Gastroesophageal sphincter (tissue), 4 donors: Measurements from ENCODE around the gene IPO9. TPM values are rescaled to one million over a fixed set of nuclear protein-coding genes. Genes with fewer than 3 reads are reported as not detected.

Experiments used
- ATAC-seq: fragments of 150-250 bp; one replicate; pipeline ENCODE4 v1.9.1; 2016; ENCODE audit warnings: mild to moderate bottlenecking, moderate library complexity
- H3K27ac ChIP-seq, 4 donors: fragments of 200-600 bp; sonication (generic) in 3 of 4; 1 replicate in 3 of 4; 2 replicates in 1 of 4; pipeline ENCODE4 v1.5.1; 2016 to 2019
- H3K27me3 ChIP-seq: fragments of 200-600 bp; sonication (generic); one replicate; pipeline ENCODE4 v1.5.1; 2019
- H3K36me3 ChIP-seq, 2 donors: fragments of 200-600 bp; sonication (generic); one replicate each; pipeline ENCODE4 v1.5.1; 2019; ENCODE audit warnings: control low read depth in 1 of 2
- H3K4me1 ChIP-seq, 3 donors: fragments of 200-600 bp; sonication (generic); 1 replicate in 2 of 3; 2 replicates in 1 of 3; pipeline ENCODE4 v1.5.1; 2016 to 2019; ENCODE audit warnings: control low read depth in 2 of 3
- H3K4me3 ChIP-seq, 2 donors: fragments of 200-600 bp; sonication (generic); one replicate each; pipeline ENCODE4 v1.5.1; 2019; ENCODE audit warnings: mild to moderate bottlenecking in 1 of 2, moderate library complexity in 1 of 2
- H3K9me3 ChIP-seq, 3 donors: fragments of 200-600 bp; sonication (generic); one replicate each; pipeline ENCODE4 v1.5.1; 2017 to 2019; ENCODE audit warnings: control low read depth in 2 of 3
- EP300 ChIP-seq: sonication (generic); formaldehyde crosslinking; IDR thresholded peaks from one replicate; pipeline ENCODE4 v1.6.1; 2017; ENCODE audit warnings: antibody characterized with exemption, mild to moderate bottlenecking
- POLR2A ChIP-seq, 2 donors: fragments of 450-650 bp; IDR thresholded peaks; one replicate each; pipeline ENCODE4 v1.6.1; 2017; ENCODE audit warnings: antibody characterized with exemption in 2 of 2, mild to moderate bottlenecking in 2 of 2, moderate library complexity in 1 of 2
- POLR2AphosphoS5 ChIP-seq: sonication (generic); formaldehyde crosslinking; IDR thresholded peaks from one replicate; pipeline ENCODE4 v1.6.1; 2017; ENCODE audit warnings: antibody characterized with exemption
- WGBS, 2 donors: methylation state at CpG; one replicate each; pipeline ENCODE4 v1.1.5; 2018; ENCODE audit warnings: low coverage in 1 of 2; 5-methylcytosine and 5-hydroxymethylcytosine counted together
- total RNA-seq, 4 donors: library from RNA; depleted of rRNA; stranded (reverse); fragments of >200 nt; gene quantifications; one replicate each; pipeline ENCODE4 v1.1.0, GENCODE V29; 2016
- TF ChIP-seq, protein P1 (sequence below), 4 experiments: fragments of 200-600 bp in 2 of 4; fragments of 450-650 bp in 2 of 4; sonication (generic) in 1 of 4; IDR thresholded peaks; one replicate each; pipeline ENCODE4 v1.5.1; 2017 to 2019; ENCODE audit warnings: antibody characterized with exemption in 4 of 4, mild to moderate bottlenecking in 2 of 4, moderate library complexity in 2 of 4

Gene IPO9
- total RNA-seq, 4 donors from 2014 or later = 21.6 to 30.7 (median 26.5) TPM

DNA sequence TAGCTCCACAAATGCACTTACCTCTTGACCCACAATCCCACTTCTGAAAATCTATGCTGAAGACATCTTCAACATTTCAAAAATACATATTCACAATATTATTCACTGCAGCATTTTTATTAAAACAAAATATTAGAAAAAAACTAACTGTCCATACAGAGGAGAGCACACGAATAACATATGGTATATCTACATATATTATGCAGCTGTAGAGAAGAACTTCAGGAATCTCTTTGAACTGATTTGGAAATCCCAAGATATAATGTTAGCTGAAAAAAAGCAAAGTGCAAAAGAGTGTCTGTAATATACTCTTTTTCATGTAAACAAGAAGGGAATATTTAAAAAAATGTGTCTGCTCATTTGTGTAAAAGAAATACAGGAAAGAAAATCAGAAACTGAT lies 11.5 kb downstream of the IPO9 start:
- Histone ChIP-seq H3K27me3 (no peaks in the 10 kb centered on the region), H3K9me3 (no peaks in the 10 kb centered on the region), H3K4me1 (peaks cover 0 to 9% (median 0%) of the 10 kb centered on the region in 3 donors), H3K4me3 (no peak overlapping the region), H3K36me3 (peaks cover 0 to 8% of the 10 kb centered on the region in 2 donors), H3K27ac (no peak overlapping the region)
- WGBS, 2 donors = 88 to 91% methylated on average over 1 of the region's 1 CpG
- TF ChIP-seq EP300 (no peak), POLR2A (IDR thresholded peaks at IDR 0.05) (no peak), POLR2AphosphoS5 (no peak)
- TF ChIP-seq, protein P1, sequence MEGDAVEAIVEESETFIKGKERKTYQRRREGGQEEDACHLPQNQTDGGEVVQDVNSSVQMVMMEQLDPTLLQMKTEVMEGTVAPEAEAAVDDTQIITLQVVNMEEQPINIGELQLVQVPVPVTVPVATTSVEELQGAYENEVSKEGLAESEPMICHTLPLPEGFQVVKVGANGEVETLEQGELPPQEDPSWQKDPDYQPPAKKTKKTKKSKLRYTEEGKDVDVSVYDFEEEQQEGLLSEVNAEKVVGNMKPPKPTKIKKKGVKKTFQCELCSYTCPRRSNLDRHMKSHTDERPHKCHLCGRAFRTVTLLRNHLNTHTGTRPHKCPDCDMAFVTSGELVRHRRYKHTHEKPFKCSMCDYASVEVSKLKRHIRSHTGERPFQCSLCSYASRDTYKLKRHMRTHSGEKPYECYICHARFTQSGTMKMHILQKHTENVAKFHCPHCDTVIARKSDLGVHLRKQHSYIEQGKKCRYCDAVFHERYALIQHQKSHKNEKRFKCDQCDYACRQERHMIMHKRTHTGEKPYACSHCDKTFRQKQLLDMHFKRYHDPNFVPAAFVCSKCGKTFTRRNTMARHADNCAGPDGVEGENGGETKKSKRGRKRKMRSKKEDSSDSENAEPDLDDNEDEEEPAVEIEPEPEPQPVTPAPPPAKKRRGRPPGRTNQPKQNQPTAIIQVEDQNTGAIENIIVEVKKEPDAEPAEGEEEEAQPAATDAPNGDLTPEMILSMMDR (IDR thresholded peaks at IDR 0.05) = no peak
- ATAC-seq = no peak

GRCh38 chr1:201841265-201841912 lies 12.4 kb downstream of the IPO9 start:
- WGBS, 2 donors = 91 to 93% methylated on average over 2 of the region's 2 CpGs
- ATAC-seq = no peak

DNA sequence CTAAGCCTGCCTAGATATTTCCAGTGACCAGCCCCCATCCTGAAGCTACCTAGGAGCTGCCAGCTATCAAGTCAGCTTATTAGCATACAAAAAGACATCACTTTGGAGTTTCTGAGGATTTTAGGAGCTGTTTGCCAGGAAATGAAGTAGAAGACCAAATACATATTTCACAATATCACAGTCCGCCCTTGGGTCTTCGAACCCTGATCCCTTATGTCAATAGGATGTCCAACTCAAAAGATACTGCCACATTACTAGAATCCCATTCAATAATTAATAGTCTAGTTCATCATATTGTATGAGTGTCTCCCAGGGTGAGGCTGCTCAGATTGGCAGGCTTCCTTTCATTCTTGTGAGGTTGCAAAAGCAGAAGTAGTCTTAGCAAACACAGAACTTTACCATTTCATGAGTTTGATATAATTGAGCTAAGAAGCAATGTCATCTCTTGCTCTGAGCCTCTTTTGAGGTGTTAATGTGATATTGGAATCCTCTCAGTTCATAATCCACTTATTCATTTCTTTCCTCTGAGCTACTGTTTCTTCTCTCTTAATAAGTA lies 13.6 kb downstream of the IPO9 start:
- Histone ChIP-seq H3K4me3 (no peak overlapping the region), H3K27ac (no peak overlapping the region), H3K36me3 (peaks cover 0 to 7% of the 10 kb centered on the region in 2 donors), H3K27me3 (no peaks in the 10 kb centered on the region), H3K9me3 (no peaks in the 10 kb centered on the region), H3K4me1 (peaks cover 0 to 14% (median 0%) of the 10 kb centered on the region in 3 donors)
- no peak for TF ChIP-seq POLR2A (IDR thresholded peaks at IDR 0.05)
- TF ChIP-seq EP300 = no peak
- TF ChIP-seq POLR2AphosphoS5 = no peak
- no peak for ATAC-seq
- 94 to 100% methylated on average over 2 of the region's 2 CpGs for WGBS, 2 donors

More at GRCh38 chr1:201841265-201841912, 12.4 kb downstream of the IPO9 start:
- Histone ChIP-seq H3K27me3 (no peaks in the 10 kb centered on the region), H3K4me1 (peaks cover 0 to 7% (median 0%) of the 10 kb centered on the region in 3 donors), H3K9me3 (no peaks in the 10 kb centered on the region), H3K36me3 (peaks cover 0 to 4% of the 10 kb centered on the region in 2 donors), H3K4me3 (no peak overlapping the region), H3K27ac (no peak overlapping the region)
- TF ChIP-seq, protein P1 (IDR thresholded peaks at IDR 0.05) = no peak
- TF ChIP-seq POLR2A (IDR thresholded peaks at IDR 0.05) (no peak), EP300 (no peak), POLR2AphosphoS5 (no peak)

- Histone ChIP-seq H3K36me3 (peaks cover 0 to 23% of the 10 kb centered on the region in 2 donors), H3K9me3 (no peaks in the 10 kb centered on the region), H3K4me1 (peaks cover 2 to 24% (median 8%) of the 10 kb centered on the region in 3 donors), H3K27me3 (no peaks in the 10 kb centered on the region), H3K4me3 (no peak overlapping the region), H3K27ac (no peak overlapping the region)
- TF ChIP-seq, protein P1 (IDR thresholded peaks at IDR 0.05) = no peak
- TF ChIP-seq POLR2AphosphoS5 = no peak
- no peak for TF ChIP-seq EP300
- no peak for TF ChIP-seq POLR2A (IDR thresholded peaks at IDR 0.05)
- WGBS, 2 donors = 40 to 47% methylated on average over 1 to 2 of the region's 2 CpGs
- no peak for ATAC-seq
Observed at GRCh38 chr1:201845331-201846083, 16.6 kb downstream of the IPO9 start.

- H3K36me3 ChIP-seq = peaks cover 0 to 39% of the 10 kb centered on the region in 2 donors
- no peaks in the 10 kb centered on the region for H3K27me3 ChIP-seq
- TF ChIP-seq POLR2A (IDR thresholded peaks at IDR 0.05) = no peak
- TF ChIP-seq, protein P1 (IDR thresholded peaks at IDR 0.05) = no peak
- TF ChIP-seq EP300 = no peak
- TF ChIP-seq POLR2AphosphoS5 = no peak
- H3K4me3 ChIP-seq = no peak overlapping the region
- no peak overlapping the region for H3K27ac ChIP-seq
- 18 to 57% methylated on average over 1 of the region's 1 CpG for WGBS, 2 donors
- H3K9me3 ChIP-seq = no peaks in the 10 kb centered on the region
- peaks cover 4 to 28% (median 8%) of the 10 kb centered on the region in 3 donors for H3K4me1 ChIP-seq
- no peak for ATAC-seq
Observed at GRCh38 chr1:201847150-201847549, 18.2 kb downstream of the IPO9 start.
